OCI-LY7 (cell line): ENCODE results near the gene TALDO1. TPM values are rescaled to one million over a fixed set of nuclear protein-coding genes. Genes with fewer than 3 reads are reported as not detected.

Experiments used
- BruUV-seq: library from RNA; stranded (reverse); fragments of 400-500 nt; replicated peaks from 2 replicates; lab custom pipeline; 2021; lab: Mats Ljungman, UMichigan
- CTCF ChIA-PET: fragments of 300-600 bp; sonication (Branson Sonifier 250); formaldehyde crosslinking; loops from one replicate; lab custom pipeline; 2022; ENCODE audit warnings: antibody characterized with exemption; ENCODE audit not compliant: unreplicated experiment; lab: Charles Lee
- POLR2A ChIA-PET: fragments of 300-600 bp; sonication (Branson Sonifier 250); formaldehyde crosslinking; loops from one replicate; lab custom pipeline; 2022; ENCODE audit warnings: antibody characterized with exemption; lab: Charles Lee
- DNase-seq: peaks from one replicate; pipeline ENCODE4 v3.0.0-alpha.2; 2015; ENCODE audit warnings: low spot score
- H2AFZ ChIP-seq: fragments of 200-600 bp; sonication (generic), shearing (Covaris generic); 2 replicates; pipeline ENCODE4 v1.6.1; 2014; ENCODE audit warnings: mild to moderate bottlenecking, antibody characterized with exemption, low read length, moderate library complexity
- H3K27ac ChIP-seq: fragments of 200-600 bp; sonication (generic); 2 replicates; pipeline ENCODE4 v1.5.1; 2014; ENCODE audit warnings: mixed run types, low read depth, mild to moderate bottlenecking, moderate library complexity, low read length, inconsistent platforms; ENCODE audit not compliant: poor library complexity, severe bottlenecking
- H3K36me3 ChIP-seq: fragments of 200-600 bp; sonication (generic); 2 replicates; pipeline ENCODE4 v1.6.1; 2014; ENCODE audit warnings: mild to moderate bottlenecking, antibody characterized with exemption, low read length, moderate library complexity, mixed read lengths; ENCODE audit not compliant: insufficient read depth
- H3K4me1 ChIP-seq: fragments of 200-600 bp; sonication (generic); 2 replicates; pipeline ENCODE4 v1.5.1; 2014; ENCODE audit warnings: mild to moderate bottlenecking, low read length; ENCODE audit not compliant: insufficient read depth, poor library complexity, severe bottlenecking
- H3K4me2 ChIP-seq: fragments of 200-600 bp; sonication (generic); 2 replicates; pipeline ENCODE4 v1.6.1; 2014; ENCODE audit warnings: mild to moderate bottlenecking, low read length
- H3K4me3 ChIP-seq: fragments of 200-600 bp; sonication (generic); 2 replicates; pipeline ENCODE4 v1.5.1; 2014; ENCODE audit warnings: mild to moderate bottlenecking, low read depth, low read length; ENCODE audit not compliant: poor library complexity, severe bottlenecking
- H3K79me2 ChIP-seq: fragments of 200-600 bp; sonication (generic); 2 replicates; pipeline ENCODE4 v1.6.1; 2016; ENCODE audit warnings: low read depth, mild to moderate bottlenecking, low read length, moderate library complexity, mixed read lengths; ENCODE audit not compliant: insufficient read depth
- H3K9me2 ChIP-seq: fragments of 200-600 bp; sonication (generic); 2 replicates; pipeline ENCODE4 v1.6.1; 2016; ENCODE audit warnings: mild to moderate bottlenecking, low read length, mixed read lengths; ENCODE audit not compliant: insufficient read depth
- H3K9me3 ChIP-seq: fragments of 200-600 bp; sonication (generic); 2 replicates; pipeline ENCODE4 v1.6.1; 2014; ENCODE audit warnings: mild to moderate bottlenecking, mixed run types, low read length, mixed read lengths
- H4K20me1 ChIP-seq: fragments of 200-600 bp; sonication (generic); 2 replicates; pipeline ENCODE4 v1.6.1; 2014; ENCODE audit warnings: mild to moderate bottlenecking, antibody characterized with exemption, low read length, moderate library complexity, mixed read lengths; ENCODE audit not compliant: insufficient read depth
- CTCF ChIP-seq: fragments of 200-600 bp; sonication (generic); conservative IDR thresholded peaks from 2 replicates; pipeline ENCODE4 v1.5.1; 2014; ENCODE audit warnings: mild to moderate bottlenecking, antibody characterized with exemption, low read length, moderate library complexity, mixed read lengths
- EZH2phosphoT487 ChIP-seq: fragments of 200-600 bp; sonication (generic); IDR thresholded peaks from 2 replicates; pipeline ENCODE4 v1.6.1; 2018; ENCODE audit warnings: low read depth, borderline replicate concordance, mild to moderate bottlenecking, mixed run types, antibody characterized with exemption, low read length, moderate library complexity, mixed read lengths
- intact Hi-C: fragments of 100-400 bp; cut with micrococcal nuclease; formaldehyde crosslinking; loops from one replicate; pipeline ENCODE4 v1.10.0; 2022; ENCODE audit not compliant: unreplicated experiment
- total RNA-seq, 2 experiments: library from RNA; depleted of rRNA in 1 of 2; stranded (reverse); fragments of >200 nt in 1 of 2; shearing (Covaris generic) in 1 of 2; gene quantifications; 2 replicates each; pipeline ENCODE4 v1.2.3, GENCODE V29; 2014 to 2022

The TALDO1 gene
- total RNA-seq, 2 experiments from 2014 or later: 172 to 226 TPM

GRCh38 chr11:749731-750130 lies 2.5 kb downstream of the TALDO1 start:
- TF ChIP-seq EZH2phosphoT487: no peak
- no peak for TF ChIP-seq CTCF
- intact Hi-C loops: loop anchor here (5.0 kb wide), 1 partner anchor 48 kb away; the partner anchor contains the start of gene SLC25A22
- Histone ChIP-seq H3K9me3 (no peaks in the 10 kb centered on the region), H2AFZ (no peak overlapping the region), H3K4me1 (peaks cover 22% of the 10 kb centered on the region), H3K4me3 (peak overlapping the region; percentile 93), H3K36me3 (peaks cover 31% of the 10 kb centered on the region), H3K4me2 (peak overlapping the region; percentile 97), H3K9me2 (no peaks in the 10 kb centered on the region), H3K27ac (no peak overlapping the region), H3K79me2 (peaks cover 68% of the 10 kb centered on the region), H4K20me1 (peaks cover 6% of the 10 kb centered on the region; the same call in 1 of the 2 replicates)
- CTCF ChIA-PET: interaction anchor here (1.4 kb wide), 1 partner anchor 14 kb away, joined by 4 read pairs; no protein-coding TSS in a partner anchor
- BruUV-seq: no TSS peak
- no peak for DNase-seq
- POLR2A ChIA-PET: interaction anchor here (0.6 kb wide), 1 partner anchor 16 kb away, joined by 3 read pairs; no protein-coding TSS in a partner anchor

DNA sequence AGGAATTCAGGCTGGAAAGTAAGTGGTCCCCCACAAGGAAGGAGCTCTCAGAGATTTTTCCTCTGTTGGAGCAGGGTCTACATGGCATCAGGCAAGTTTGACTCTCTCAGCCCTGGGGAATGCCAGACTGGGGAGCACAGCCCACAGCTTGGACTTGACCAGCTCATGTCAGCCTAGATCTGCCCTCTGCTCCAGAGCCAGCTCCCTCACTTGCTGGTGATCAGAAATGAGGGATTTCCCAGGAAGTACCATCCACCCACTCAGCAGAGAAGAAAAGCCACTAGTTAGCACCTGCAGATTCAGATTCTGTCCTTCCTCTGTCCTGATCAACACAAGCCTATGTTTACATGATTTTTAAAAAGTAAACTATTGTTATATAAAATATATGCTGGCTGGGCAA lies 13.0 kb downstream of the TALDO1 start:
- POLR2A ChIA-PET: interaction anchor here (1.0 kb wide), 1 partner anchor 12 kb away, joined by 3 read pairs; no protein-coding TSS in a partner anchor
- intact Hi-C loops: no loop called here
- Histone ChIP-seq H3K27ac (no peak overlapping the region), H3K9me3 (no peaks in the 10 kb centered on the region), H3K4me1 (no peaks in the 10 kb centered on the region), H3K9me2 (no peaks in the 10 kb centered on the region), H2AFZ (no peak overlapping the region), H3K4me2 (no peak overlapping the region), H3K79me2 (peaks cover 12% of the 10 kb centered on the region), H4K20me1 (peaks cover 4% of the 10 kb centered on the region; the same call in 1 of the 2 replicates), H3K36me3 (peaks cover 98% of the 10 kb centered on the region), H3K4me3 (no peak overlapping the region)
- no TSS peak for BruUV-seq
- TF ChIP-seq CTCF (no peak), EZH2phosphoT487 (no peak)
- CTCF ChIA-PET: no interaction called here
- no peak for DNase-seq

GRCh38 chr11:761526-762108 lies 14.4 kb downstream of the TALDO1 start:
- BruUV-seq: no TSS peak
- TF ChIP-seq EZH2phosphoT487 (no peak), CTCF (no peak)
- H4K20me1 ChIP-seq: peaks cover 4% of the 10 kb centered on the region; the same call in 1 of the 2 replicates
- intact Hi-C loops: no loop called here
- ChIA-PET CTCF (no interaction called here), POLR2A (no interaction called here)
- no peak overlapping the region for H3K4me3 ChIP-seq
- H3K4me2 ChIP-seq: no peak overlapping the region
- no peaks in the 10 kb centered on the region for H3K4me1 ChIP-seq
- H3K9me3 ChIP-seq: no peaks in the 10 kb centered on the region
- H3K9me2 ChIP-seq: no peaks in the 10 kb centered on the region
- no peak for DNase-seq
- peaks cover 98% of the 10 kb centered on the region for H3K36me3 ChIP-seq
- no peak overlapping the region for H2AFZ ChIP-seq
- H3K27ac ChIP-seq: no peak overlapping the region
- no peaks in the 10 kb centered on the region for H3K79me2 ChIP-seq
